ENCODE results near the gene COPS4.
"Not testable (repeated sequence)": the region's sequence is repeated elsewhere in the genome, so short reads cannot be mapped to it uniquely, and the experiment has no call there.

The COPS4 gene

DNA sequence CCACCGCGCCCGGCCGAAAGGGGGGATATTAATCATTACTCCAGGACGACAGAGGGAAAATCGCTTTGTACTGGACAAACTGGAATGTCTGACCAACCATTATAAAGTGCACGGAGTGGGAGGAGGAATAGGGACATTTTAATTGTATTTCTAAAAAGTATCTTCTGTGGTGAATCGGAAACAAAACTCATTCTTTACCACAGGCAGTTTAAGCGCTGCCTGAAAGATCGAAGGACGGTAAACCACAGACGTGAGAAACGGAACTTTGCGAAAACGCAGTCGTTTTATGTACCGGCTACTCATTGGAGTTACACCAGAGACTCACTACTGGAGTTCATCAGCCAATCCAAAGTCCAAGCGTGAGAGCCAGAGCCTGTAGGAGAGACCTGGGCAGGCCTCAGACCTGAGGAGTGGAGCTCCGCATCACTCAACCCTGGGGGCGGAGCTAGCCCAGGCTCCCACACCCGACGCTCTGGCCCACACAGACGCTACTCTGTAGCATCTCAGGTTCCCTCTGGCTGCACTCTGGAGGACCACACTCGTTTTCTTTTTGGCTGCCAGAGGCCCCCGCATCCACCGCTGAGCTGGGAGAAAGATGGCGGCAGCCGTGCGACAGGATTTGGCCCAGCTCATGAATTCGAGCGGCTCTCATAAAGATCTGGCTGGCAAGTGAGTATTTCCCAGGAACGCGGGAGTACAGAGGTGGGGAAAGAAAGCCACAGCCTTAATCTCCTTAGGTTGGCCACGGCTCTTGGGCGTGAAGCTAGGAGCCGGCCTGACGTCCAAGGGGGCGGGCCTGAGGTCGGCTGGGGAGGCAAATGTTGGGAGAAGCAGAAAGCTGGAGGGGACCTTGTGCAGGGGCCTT, at the start of gene COPS4:
COPS4 (plus strand) TSS at position 554 of the 865 bp plus-strand sequence; CDS start at position 596, 42 bp downstream.
- DNase-seq (ENCODE audit: low read depth in 2 of 2): peak; percentile 100

DNA sequence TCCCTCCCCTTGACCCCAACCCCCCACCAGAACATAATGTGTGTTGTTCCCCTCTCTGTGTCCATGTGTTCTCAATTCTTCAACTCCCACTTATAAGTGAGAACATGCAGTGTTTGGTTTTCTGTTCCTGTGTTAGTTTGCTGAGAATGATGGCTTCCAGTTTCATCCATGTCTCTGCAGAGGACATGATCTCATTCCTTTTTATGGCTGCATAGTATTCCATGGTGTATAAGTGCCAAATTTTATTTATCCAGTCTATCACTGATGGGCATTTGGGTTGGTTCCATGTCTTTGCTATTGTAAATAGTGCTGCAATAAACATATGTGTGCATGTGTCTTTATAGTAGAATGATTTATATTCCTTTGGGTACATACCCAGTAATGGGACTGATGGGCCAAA, 47.5 kb upstream of the COPS4 start:
- not testable (repeated sequence) for DNase-seq (ENCODE audit: low read depth in 2 of 2)

DNA sequence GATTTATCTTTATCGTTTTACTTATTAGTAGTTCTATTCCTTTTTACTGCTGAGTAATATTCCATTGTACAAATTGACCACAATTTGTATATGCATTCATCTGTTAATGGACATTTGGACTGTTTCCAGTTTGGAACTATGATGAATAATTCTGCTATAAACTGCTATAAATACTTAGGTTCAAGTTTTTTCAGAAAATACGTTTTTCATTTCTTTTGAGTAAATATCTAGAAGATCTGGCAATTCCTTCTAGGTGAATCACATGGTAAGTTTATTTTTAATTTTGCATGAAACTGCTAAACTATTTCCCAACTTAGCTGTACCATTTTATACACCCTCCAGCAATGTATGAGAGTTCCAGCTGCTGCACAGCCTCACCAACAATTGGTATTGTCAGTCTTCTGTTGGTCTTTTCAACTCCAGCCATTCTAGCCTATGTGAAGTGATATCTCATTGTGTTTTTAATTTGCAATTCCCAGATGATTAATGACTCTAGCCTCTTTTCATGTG, 46.6 kb upstream of the COPS4 start:
- peak; percentile 85 to 89 for DNase-seq (ENCODE audit: low read depth in 2 of 2)

DNA sequence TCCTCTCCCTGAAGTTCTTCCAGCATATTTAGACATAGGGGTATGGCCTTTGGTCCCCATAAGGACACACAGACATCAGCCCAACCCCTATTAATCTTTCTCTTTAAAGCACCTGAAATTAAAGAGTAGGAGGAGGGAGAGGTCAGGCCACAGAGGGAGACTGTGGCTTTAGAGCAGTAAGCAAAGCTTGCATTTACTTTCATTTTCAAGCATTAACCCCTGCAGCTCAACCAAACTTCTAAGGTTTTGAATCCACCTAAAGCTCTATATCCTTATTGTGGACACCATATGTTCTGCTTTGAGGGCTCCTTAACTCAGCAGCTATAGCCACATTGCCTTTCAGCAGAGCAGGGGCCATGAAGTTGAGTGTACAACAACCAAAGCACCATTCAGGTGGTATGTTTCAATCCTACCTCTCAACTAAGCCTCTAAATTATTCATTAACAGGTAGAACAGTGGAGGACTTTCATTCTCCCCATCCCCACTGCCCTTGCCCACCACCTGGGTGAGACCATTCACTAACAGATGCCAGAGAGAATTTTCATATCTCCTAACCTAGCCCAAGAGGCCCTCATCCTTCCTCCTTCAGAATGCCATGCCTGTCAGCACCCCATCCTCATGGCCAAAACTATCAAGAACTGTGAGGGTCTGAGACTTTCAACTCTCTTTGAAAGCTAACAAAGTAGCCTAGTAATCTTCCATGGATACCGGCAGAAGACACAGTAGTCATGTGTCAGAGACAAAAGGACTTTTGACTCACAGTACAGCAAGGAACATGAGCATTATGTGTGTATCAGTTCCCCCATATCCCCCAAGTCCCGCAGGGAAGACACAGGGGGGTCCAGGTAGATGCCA, 45.2 kb upstream of the COPS4 start:
- DNase-seq (ENCODE audit: low read depth in 2 of 2): no peak

DNA sequence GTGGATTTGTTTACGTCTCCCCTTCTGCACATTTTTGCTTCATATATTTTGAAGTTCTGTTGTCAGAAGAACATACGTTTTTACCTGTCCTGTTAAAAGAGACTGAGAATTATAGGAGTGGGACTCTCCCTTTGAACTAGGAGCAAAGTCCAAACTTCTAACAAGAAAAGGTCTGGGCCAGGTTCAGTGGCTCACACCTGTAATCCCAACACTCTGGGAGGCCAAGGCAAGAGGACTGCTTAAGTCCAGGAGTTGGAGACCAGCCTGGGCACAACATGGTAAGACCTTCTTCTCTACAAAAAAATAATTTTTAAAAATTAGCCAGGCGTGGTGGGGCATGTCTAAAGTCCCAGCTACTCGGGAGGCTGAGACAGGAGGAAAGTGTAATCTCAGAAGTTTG, 40.1 kb upstream of the COPS4 start:
- DNase-seq (ENCODE audit: low read depth in 2 of 2): no peak

DNA sequence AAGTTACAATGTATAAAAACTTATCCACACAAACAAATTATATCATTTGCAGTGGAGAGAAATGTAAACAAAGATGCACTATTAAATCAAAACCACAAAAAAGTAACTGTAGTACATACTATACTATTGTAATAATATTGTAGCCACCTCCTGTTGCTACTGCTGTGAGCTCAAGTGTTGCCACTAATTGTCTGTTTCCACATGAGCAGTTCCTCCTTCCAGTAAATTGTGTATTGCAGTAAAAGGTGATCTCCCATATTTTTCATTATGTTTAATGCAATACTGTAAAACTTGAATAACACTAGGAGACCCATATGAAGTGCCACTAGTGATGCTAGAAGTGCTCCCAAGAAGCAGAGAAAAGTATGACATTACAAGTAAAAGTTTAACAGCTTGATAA, 36.1 kb upstream of the COPS4 start:
- DNase-seq (ENCODE audit: low read depth in 2 of 2): no peak

DNA sequence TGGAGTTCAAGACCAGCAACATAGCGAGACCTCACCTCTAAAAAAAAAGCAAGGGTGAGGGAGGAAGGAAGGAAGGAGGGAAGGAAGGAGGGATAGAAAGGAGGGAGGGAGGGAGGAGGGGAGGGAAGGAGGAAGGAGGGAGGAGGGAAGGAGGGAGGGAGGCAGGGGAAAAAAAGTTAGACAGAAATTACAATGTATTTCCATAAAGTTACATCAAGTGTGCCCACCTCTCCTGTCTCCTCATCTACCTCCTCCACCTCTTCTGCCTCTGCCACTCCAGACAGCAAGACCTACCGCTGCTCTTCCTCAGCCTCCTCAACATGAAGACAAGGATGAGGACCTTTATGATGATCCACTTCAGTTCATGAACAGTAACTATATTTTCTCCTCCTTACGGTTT, 32.7 kb upstream of the COPS4 start:
- DNase-seq (ENCODE audit: low read depth in 2 of 2): no peak

DNA sequence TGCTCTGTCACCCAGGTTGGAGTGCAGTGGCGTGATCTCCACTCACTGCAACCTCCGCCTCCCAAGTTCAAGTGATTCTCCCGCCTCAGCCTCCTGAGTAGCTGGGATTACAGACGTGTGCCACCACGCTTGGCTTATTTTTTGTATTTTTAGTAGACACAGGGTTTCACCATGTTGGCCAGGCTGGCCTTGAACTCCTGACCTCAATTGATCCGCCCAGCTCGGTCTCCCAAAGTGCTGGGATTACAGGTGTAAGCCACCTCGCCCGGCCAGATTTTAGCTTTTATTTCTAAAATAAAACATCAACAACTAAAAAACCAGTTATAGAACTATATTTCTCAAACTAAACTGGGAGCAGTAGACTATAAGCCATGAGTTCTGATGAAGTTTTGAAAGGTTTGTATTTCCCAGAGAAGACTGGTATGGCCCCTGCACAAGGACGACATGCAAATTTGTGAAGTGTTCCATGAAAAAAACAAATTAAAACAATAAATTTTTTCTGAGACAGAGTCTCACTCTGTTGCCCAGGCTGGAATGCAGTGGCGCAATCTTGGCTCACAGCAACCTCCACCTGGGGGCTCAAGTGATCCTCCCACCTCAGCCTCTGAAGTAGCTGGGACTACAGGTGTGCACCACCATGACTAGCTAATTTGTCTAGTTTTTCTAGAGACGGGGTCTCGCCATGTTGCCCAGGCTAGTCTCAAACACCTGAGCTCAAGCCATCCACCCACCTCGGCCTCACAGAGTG, 31.8 kb upstream of the COPS4 start:
- not testable (repeated sequence) for DNase-seq (ENCODE audit: low read depth in 2 of 2)

DNA sequence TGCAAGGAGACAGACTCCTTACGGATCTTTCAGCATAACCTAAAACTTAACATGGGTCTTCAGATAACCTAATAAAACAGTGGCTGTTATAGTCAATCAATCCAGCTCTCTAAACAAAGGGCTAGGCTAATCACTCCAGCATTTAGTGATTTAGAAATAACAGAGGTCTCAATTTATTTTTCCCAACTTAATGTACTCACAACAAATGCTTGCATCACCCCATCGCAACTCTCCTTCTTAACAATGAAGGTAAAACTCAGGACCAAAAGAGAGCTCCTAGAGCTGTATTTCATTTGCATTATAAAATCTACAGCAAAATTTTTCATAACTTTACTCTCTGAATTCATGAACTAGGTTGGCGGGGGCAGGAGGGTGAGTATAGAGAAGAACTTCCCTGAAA, 25.5 kb upstream of the COPS4 start:
- DNase-seq (ENCODE audit: low read depth in 2 of 2): no peak

DNA sequence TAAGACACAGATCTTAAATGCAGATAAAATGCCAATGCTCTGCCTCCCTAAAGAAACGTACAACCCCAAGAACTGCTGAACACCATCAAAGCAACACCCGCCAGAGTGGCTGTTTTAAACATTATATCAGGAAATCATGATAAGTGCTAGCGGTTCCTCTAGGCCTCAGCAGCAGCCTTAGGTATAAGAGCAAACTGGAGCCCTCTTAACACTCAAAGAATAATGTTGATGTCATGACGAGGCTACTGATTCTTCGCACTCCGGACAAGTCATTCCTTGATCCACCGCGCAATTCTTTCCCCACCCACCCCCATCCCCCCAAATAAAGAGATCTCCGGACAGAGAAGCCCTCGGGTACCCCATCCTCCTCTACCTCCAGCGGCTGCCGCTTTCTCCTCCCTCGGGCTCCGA, 24.9 kb upstream of the COPS4 start:
- no peak for DNase-seq (ENCODE audit: low read depth in 2 of 2)

DNA sequence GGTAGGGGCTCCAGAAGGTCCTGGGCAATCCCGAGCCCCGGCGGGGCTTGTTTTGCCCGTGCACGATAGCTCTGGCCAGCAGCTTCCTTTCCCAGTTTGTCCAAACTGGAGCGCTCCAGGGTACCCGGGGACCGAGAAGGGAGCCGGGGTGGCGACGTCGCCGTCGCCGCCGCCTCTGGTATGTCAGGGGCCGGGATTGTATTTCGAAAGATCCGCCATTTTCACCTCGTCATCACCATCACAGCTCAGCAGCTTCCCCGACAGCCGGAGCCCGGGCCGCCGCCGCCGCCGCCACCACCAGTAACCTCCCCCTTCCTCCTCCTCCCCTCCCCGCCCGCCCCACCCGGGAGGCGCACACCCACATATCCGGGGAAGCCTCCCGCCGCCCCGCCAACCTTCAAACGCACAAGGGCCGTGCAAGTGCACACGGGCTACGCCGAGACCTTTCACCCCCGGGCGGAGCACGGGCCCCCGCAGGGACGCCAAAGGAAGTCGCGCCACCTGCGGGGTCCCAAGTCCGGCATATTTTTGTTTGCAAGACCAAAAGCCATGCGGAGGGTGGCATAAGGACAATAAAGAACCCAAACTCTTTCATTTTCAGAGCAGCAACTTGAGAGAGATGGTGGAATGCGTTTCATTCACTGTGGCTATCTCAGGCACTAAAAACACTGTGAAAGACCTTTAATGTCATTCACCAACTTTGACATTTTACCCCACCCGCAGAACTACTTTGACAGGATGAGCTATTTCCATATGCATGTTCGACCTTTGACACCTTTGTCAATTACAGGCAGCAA, 24.3 kb upstream of the COPS4 start, which contains the start of gene LIN54:
LIN54 (minus strand) TSS at position 302 of the 797 bp plus-strand sequence. CDS start 25,979 bp downstream, outside the sequence.
- DNase-seq (ENCODE audit: low read depth in 2 of 2): peak; percentile 42 to 46

DNA sequence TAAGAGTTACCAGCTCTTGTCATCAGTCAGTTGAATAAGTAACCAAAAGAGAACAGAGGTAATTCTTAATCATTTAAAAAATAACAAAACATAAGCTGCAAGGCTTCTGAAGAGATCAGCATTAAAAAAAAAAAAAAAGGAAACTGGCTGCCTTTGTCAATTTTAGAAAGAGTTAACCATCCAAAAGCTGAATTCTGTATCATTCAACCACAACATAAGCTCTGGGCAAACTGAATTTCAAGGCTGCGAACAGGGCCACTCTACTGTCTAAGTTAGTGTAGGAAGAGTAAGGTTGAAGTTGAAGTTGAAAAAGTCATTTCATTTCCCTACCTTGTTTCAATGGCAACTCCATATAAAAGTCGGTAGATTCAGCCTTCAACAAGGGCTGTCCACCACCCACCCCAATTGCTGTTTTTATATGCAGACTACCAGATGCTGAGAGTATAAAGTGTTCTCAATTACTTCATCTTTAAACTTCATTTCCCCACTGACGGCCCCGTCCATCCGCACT, 23.2 kb upstream of the COPS4 start:
- DNase-seq (ENCODE audit: low read depth in 2 of 2): no peak

DNA sequence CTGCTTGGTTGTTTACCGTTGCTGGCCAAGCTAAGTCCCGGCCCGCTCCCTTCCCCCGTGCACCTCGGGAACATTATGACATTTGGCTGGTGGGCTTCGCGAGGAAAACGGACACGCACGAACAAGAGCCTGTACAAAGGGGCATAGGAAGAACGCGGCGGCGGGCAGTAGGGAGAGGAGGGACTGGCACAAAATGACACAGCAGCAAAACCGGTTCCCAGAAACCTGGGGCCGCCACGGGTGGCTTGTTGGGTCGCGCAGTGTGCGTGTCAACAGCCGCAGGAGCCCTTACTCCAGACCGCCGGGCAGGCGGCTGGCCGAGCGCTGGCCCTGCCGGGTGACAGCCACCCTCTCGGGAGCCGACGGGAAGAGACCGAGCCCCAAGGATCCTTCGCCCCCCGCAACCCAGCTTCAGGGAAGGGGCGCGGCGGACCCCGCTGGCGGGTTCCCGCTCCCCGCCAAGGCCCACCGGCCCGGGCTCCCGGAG, 22.7 kb upstream of the COPS4 start:
- DNase-seq (ENCODE audit: low read depth in 2 of 2): no peak

DNA sequence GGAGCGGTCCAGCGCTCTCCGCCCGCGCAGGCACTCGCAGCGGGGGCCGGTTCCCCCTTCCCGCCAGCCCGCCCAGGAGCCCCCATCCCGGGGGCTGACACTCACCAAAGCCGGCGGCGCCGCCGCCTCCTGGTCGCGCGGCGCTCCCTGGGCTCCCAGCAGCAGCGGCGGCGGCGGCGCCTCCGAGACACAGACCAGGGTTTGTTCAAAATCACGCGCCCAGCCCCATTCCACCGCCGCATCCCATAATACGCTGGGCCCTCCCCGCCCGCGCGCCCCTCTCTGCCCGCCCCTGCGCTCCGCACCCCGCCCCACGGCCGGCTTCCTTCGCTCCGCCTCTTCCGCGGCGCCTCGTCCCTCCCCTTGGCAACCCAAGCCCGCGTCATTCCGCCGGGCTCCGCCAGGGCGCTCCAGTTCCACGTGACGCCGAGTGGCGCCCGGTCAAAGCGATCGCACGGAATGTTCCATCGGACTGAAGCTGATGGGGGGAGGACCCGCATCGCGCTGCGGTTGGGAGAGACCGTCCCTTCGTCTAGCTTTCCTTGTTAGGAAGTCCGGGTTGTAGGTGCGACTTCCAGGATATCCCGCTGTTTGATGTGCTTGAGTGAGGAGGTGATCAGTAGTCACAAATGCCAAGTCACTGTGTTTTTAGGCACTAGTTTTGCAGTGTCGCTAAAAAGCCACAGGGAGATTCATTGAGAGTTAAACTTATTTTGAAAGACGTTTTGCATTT, 22.1 kb upstream of the COPS4 start:
- DNase-seq (ENCODE audit: low read depth in 2 of 2): peak; percentile 97

DNA sequence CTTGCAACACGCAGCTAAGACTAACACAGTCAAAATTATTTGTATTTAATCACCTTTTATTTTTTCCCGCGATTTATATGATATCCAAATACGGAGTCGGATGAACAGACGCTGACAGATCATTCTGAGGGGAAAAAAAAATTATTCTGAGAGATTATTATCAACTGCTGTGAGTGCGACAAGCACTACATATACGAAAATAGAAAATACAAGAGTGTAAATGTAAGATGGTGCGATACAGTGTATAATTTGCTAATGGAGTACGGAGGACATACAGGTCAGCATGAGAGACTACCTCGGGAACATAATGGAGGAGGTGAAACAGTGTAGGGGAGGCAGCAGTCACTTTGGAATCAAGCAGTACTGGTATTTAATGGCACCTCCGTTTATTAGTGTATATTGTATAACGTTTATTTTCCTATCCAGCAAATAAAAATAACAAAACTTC, 21.5 kb upstream of the COPS4 start:
- no peak for DNase-seq (ENCODE audit: low read depth in 2 of 2)

DNA sequence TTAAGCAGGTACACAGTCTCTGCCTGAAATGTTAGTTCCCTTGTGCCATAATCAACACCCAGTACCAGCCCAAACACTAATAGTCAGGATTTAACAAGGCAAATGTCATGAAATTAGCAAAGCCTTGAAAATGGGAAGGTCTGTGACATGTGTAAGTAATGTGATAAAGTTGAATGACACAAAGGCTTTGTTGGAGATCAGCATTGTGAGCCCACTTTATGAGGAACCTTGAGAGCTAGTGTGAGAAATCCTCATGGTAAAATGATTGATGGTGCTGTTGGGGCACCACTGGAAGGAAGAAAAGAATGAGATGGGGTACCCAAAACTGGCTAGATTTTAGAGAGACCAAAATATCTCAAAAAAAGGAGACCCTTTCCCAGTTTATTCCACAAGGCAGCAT, 21.1 kb upstream of the COPS4 start:
- no peak for DNase-seq (ENCODE audit: low read depth in 2 of 2)

DNA sequence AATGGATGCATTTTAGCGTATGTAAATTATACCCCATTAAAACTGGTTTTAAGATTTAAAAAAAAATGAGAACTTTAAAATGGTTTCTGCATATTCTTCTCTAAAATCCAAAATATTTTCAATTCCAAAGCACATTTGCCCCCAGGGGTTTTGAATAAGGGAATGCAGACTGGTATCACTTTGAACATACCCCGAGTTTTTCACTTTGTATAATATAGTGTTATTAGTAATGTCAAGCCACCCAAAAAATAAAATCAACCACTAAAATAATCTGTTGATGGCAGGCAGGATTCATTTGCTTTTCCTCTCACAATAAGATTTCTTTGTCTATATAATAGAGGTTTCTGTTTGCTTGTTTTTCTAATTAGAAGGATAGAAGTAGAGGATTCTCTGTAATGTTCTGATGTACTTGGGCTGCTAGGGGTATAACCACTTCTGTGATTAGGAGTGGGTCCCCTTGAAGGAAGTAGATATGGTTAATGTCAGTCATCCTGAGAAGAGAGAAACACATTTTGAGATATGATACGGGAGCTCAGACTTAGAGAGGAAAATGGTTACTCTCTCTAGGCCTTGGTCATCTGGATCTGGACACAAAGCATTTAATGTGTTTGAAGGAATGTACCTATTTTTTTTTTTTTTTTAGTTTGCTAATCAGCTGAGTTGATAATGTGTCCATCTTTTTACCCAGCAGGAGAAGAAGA, 15.0 kb upstream of the COPS4 start:
- no peak for DNase-seq (ENCODE audit: low read depth in 2 of 2)

DNA sequence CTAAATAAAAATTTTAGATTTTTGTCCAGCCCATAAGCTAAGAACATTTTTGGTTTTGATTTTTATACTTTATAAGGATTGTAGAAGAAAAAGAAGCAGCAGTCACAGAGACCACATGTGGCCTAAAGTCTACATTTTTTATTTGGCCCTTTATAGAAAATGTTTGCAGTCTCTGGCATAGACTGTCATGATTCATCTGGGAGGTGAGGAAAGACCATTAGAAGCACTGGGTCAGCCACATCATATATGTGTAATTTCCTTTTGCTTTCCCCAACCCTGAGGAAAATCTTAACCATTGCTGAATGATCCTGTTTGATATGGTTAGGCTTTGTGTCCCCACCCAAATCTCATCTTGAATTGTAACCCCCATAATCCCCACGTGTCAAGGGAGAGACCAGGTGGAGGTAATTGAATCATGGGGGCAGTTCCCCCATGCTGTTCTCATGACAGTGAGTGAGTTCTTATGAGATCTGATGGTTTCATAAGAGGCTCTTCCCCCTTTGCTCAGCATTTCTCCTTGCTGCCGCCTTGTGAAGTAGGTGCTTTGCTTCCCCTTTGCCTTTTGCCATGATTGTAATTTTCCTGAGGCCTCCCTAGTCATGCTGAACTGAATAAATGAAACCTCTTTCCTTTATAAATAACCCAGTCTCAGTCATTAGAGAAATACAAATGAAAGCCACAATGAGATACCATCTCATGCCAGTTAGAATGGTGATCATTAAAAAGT, 12.1 kb upstream of the COPS4 start:
- DNase-seq (ENCODE audit: low read depth in 2 of 2): no peak
